ENCODE results near the gene SLC7A6OS. TPM values are rescaled to one million over a fixed set of nuclear protein-coding genes. Genes with fewer than 3 reads are reported as not detected.

SLC7A6OS gene
- total RNA-seq, 2 experiments from 2014 or later, result 28.6 to 33.4 TPM

DNA sequence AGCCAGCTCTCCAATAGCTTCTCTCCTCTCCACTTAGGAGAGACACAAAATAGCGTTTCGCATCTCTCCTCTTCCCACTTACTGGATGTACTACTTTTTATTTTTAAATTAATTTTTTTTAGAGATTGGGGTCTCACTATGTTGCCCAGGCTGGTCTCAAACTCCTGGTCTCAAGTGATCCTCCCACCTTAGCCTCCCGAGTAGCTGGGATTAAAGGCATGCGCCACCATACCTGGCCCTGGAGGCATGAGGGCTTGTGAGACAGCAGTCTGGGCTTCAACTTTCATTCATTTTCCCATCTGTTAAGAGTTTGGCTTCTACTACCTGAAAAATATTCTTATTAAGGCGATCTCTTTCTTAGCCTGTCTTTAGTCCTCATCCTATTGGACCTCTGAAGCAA, 18.3 kb downstream of the SLC7A6OS start:
- no peaks in the 10 kb centered on the region for H4K20me1 ChIP-seq (ENCODE audit: insufficient read depth, low read length)
- DNase-seq (ENCODE audit: low spot score), result no peak
- no peaks in the 10 kb centered on the region for H3K9me3 ChIP-seq (ENCODE audit: low read length)
- H2AFZ ChIP-seq (ENCODE audit: low read length), result no peak overlapping the region
- no peak for TF ChIP-seq EZH2phosphoT487 (IDR thresholded peaks at IDR 0.05; ENCODE audit: borderline replicate concordance, low read depth, low read length)
- TF ChIP-seq, protein P1, sequence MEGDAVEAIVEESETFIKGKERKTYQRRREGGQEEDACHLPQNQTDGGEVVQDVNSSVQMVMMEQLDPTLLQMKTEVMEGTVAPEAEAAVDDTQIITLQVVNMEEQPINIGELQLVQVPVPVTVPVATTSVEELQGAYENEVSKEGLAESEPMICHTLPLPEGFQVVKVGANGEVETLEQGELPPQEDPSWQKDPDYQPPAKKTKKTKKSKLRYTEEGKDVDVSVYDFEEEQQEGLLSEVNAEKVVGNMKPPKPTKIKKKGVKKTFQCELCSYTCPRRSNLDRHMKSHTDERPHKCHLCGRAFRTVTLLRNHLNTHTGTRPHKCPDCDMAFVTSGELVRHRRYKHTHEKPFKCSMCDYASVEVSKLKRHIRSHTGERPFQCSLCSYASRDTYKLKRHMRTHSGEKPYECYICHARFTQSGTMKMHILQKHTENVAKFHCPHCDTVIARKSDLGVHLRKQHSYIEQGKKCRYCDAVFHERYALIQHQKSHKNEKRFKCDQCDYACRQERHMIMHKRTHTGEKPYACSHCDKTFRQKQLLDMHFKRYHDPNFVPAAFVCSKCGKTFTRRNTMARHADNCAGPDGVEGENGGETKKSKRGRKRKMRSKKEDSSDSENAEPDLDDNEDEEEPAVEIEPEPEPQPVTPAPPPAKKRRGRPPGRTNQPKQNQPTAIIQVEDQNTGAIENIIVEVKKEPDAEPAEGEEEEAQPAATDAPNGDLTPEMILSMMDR (conservative IDR thresholded peaks at IDR 0.05; ENCODE audit: low read length), result no peak
- no peaks in the 10 kb centered on the region for H3K9me2 ChIP-seq (ENCODE audit: insufficient read depth, low read length)
- H3K27ac ChIP-seq (ENCODE audit: low read depth, low read length, poor library complexity, severe bottlenecking), result no peak overlapping the region
- ChIA-PET CTCF (ENCODE audit: unreplicated experiment) (interaction anchor here (1.1 to 1.6 kb wide), 2 partner anchors 29 to 31 kb away, joined by 3 to 4 read pairs; partner anchors contain the start of gene SLC7A6), POLR2A (interaction anchor here (0.5 to 3.4 kb wide), 3 partner anchors 9 to 26 kb away, joined by 3 to 18 read pairs (median 3); partner anchors contain the start of genes PRMT7 and SLC7A6OS)
- no peak overlapping the region for H3K4me3 ChIP-seq (ENCODE audit: low read depth, low read length, poor library complexity, severe bottlenecking)
- BruUV-seq (replicated peaks), result no TSS peak
- intact Hi-C loops (cut with micrococcal nuclease; ENCODE audit: unreplicated experiment), result no loop called here
- H3K79me2 ChIP-seq (ENCODE audit: insufficient read depth, low read depth, low read length), result 0 out of 2 replicates have a peak, but pooled peaks cover 8% of the 10 kb centered on the region
- H3K36me3 ChIP-seq (ENCODE audit: insufficient read depth, low read length), result peaks cover 95% of the 10 kb centered on the region
- peaks cover 47% of the 10 kb centered on the region for H3K4me1 ChIP-seq (ENCODE audit: insufficient read depth, low read length, poor library complexity, severe bottlenecking)
- no peak overlapping the region for H3K4me2 ChIP-seq (ENCODE audit: low read length)

DNA sequence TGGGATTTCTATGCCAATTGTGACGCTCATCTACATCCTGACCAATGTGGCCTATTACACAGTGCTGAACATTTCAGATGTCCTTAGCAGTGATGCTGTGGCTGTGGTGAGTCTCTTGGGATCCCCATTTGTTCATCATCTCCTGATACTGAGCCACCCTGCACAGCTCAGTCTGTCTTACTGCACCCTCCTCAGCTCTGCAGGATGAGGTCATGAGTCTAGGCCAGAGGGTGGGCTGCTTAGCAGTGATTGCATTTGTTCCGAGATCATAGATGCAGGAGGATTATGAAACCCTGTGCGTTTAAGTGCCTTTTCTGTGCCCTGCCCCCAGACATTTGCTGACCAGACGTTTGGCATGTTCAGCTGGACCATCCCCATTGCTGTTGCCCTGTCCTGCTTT, 19.5 kb downstream of the SLC7A6OS start:
- no peak overlapping the region for H2AFZ ChIP-seq (ENCODE audit: low read length)
- DNase-seq (ENCODE audit: low spot score), result no peak
- H3K4me1 ChIP-seq (ENCODE audit: insufficient read depth, low read length, poor library complexity, severe bottlenecking), result peaks cover 59% of the 10 kb centered on the region
- H3K36me3 ChIP-seq (ENCODE audit: insufficient read depth, low read length), result peaks cover 94% of the 10 kb centered on the region
- no peak overlapping the region for H3K4me3 ChIP-seq (ENCODE audit: low read depth, low read length, poor library complexity, severe bottlenecking)
- no peak for TF ChIP-seq EZH2phosphoT487 (IDR thresholded peaks at IDR 0.05; ENCODE audit: borderline replicate concordance, low read depth, low read length)
- TF ChIP-seq, protein P1 (conservative IDR thresholded peaks at IDR 0.05; ENCODE audit: low read length), result no peak
- ChIA-PET POLR2A (interaction anchor here (1.2 to 3.4 kb wide), 2 partner anchors 8 to 20 kb away, joined by 3 to 18 read pairs; partner anchors contain the start of genes PRMT7 and SLC7A6OS), CTCF (ENCODE audit: unreplicated experiment) (interaction anchor here (1.1 to 1.6 kb wide), 2 partner anchors 27 to 30 kb away, joined by 3 to 4 read pairs; partner anchors contain the start of gene SLC7A6)
- H3K4me2 ChIP-seq (ENCODE audit: low read length), result no peak overlapping the region
- H3K9me2 ChIP-seq (ENCODE audit: insufficient read depth, low read length), result no peaks in the 10 kb centered on the region
- H3K9me3 ChIP-seq (ENCODE audit: low read length), result no peaks in the 10 kb centered on the region
- intact Hi-C loops (cut with micrococcal nuclease; ENCODE audit: unreplicated experiment), result no loop called here
- no peak overlapping the region for H3K27ac ChIP-seq (ENCODE audit: low read depth, low read length, poor library complexity, severe bottlenecking)
- peaks cover 19% of the 10 kb centered on the region; the same call in 1 of the 2 replicates for H3K79me2 ChIP-seq (ENCODE audit: insufficient read depth, low read depth, low read length)
- no TSS peak for BruUV-seq (replicated peaks)
- no peaks in the 10 kb centered on the region for H4K20me1 ChIP-seq (ENCODE audit: insufficient read depth, low read length)

DNA sequence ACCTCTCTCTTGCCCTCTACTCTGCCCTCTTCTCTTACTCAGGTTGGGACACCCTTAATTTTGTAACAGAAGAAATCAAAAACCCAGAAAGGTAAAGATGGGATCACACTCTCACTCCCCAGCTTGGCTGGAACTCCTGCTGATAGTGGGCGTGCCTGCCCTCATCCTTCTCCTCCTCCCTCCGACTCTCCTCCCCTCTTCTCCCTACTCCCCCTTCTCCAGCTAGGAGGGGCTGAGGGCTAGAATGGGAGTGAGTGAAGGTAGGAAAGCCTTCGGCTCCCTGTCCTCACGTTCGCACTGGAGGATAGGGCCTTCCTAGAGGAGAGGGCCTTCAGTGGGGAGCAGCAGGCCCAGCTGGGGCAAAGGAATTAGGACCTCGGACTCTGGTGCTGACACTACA, 20.3 kb downstream of the SLC7A6OS start:
- Histone ChIP-seq H3K36me3 (ENCODE audit: insufficient read depth, low read length) (peaks cover 89% of the 10 kb centered on the region), H3K4me3 (ENCODE audit: low read depth, low read length, poor library complexity, severe bottlenecking) (no peak overlapping the region)
- CTCF ChIA-PET (ENCODE audit: unreplicated experiment), result no interaction called here

More for the DNA sequence above, 20.3 kb downstream of the SLC7A6OS start:
- POLR2A ChIA-PET, result interaction anchor here (1.2 to 3.4 kb wide), 4 partner anchors 10 to 21 kb away, joined by 4 to 18 read pairs (median 11); partner anchors contain the start of genes PRMT7 and SLC7A6OS
- intact Hi-C loops (cut with micrococcal nuclease; ENCODE audit: unreplicated experiment), result no loop called here
- H3K4me2 ChIP-seq (ENCODE audit: low read length), result no peak overlapping the region
- no peaks in the 10 kb centered on the region for H3K9me2 ChIP-seq (ENCODE audit: insufficient read depth, low read length)
- H3K79me2 ChIP-seq (ENCODE audit: insufficient read depth, low read depth, low read length), result peaks cover 26% of the 10 kb centered on the region; the same call in 1 of the 2 replicates
- no peaks in the 10 kb centered on the region for H4K20me1 ChIP-seq (ENCODE audit: insufficient read depth, low read length)
- BruUV-seq (replicated peaks), result no TSS peak
- H2AFZ ChIP-seq (ENCODE audit: low read length), result no peak overlapping the region
- TF ChIP-seq EZH2phosphoT487 (IDR thresholded peaks at IDR 0.05; ENCODE audit: borderline replicate concordance, low read depth, low read length), result no peak
- TF ChIP-seq, protein P1 (conservative IDR thresholded peaks at IDR 0.05; ENCODE audit: low read length), result no peak
- H3K27ac ChIP-seq (ENCODE audit: low read depth, low read length, poor library complexity, severe bottlenecking), result peak overlapping the region; percentile 66
- no peaks in the 10 kb centered on the region for H3K9me3 ChIP-seq (ENCODE audit: low read length)
- peaks cover 67% of the 10 kb centered on the region for H3K4me1 ChIP-seq (ENCODE audit: insufficient read depth, low read length, poor library complexity, severe bottlenecking)
- DNase-seq (ENCODE audit: low spot score), result no peak

Data from OCI-LY7 (cell line).